ENCODE results near the gene METTL21A.
"Not testable (repeated sequence)": the region's sequence is repeated elsewhere in the genome, so short reads cannot be mapped to it uniquely, and the experiment has no call there.

The METTL21A gene

DNA sequence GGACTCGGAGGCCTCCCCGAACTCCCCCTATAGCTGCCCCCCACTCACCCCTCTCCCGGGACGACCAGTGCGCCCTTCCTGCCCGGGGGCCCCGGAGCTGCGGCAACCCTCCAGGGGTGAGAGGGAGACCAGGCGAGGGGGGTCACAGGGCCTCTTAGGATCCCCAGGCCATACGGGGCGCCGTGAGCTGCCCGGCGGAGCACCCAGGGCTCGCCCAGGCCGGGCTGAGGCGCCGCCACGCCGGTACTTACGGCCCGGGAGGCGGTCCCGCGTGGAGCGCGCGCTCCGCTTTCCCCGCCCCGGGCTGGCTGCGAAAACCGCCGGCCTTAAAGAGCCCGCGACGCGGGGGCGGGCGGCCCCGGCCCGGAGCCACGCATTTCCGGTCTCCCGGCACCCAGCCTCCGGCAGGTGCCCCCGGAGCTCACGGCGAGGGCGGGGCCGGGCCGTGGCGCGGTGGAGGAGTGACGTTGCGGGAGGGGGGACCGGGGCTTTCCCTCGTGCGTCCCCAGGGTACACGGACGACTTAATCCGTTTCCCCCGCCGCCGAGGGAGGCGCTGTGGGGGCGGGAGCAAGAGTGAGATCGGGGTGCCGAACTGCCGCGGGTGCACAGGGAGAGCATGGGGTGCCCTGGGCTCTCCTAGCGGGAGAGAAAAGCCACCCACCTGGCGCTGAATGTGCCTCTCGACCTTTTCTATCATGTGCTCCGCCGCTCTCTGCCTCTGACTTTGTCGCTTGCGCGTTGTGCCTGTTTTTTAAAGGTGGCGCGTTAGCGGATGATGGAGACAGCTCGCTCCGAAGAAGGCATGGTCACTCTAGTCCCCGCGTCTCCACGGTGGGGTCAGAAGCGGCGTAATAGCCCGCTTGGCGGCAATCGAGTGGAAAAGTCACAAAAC lies at the start of gene METTL21A:
Gene METTL21A, minus strand, starts transcription at position 381 of the 894 bp plus-strand sequence. CDS start 1,019 bp downstream, outside the sequence.
- peak; percentile 69 for DNase-seq (ENCODE audit: low read depth, low spot score)

DNA sequence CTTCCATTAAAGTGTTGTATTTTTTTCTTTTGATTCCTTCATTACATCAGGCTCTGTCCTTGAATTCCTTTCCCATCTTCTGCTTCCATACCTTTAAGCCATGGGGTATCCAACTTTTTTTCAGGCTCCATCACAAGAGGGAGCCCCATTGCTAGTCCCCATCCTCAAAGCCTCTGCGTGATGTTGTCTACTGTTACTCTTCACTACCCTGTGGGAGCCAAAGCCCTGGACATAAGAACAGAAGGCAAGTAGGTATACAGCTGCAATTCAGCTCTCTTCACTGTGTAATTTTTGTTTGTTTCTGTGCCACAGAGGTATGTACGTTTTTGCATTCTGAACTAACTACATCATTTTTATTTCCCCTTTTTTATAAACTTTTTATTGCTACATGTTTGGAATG lies 49.6 kb upstream of the METTL21A start:
- DNase-seq (ENCODE audit: low read depth, low spot score): no peak

DNA sequence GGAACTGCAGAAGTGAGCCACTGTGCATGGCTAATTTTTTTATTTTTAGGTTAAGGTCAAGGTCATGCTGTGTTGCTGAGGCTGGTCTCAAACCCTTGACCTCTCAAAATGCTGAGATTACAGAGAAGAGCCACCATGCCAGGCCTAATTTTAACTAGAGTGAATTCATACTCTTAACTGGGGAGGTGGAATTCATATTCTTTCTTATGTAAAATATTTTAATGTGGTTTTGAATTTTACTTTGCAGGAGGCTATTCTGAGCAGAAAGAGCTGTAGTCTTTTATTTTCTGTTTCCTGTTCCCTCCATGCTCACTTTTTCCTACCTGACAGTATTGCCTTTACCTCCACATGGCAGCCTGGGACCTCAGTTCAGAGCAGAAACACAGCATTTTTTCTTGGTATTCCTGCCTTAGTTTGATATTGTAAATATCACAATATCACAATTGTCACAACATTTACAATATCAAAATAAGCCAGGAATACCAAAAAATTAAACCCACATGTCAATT lies 49.1 kb upstream of the METTL21A start:
- no peak for DNase-seq (ENCODE audit: low read depth, low spot score)

DNA sequence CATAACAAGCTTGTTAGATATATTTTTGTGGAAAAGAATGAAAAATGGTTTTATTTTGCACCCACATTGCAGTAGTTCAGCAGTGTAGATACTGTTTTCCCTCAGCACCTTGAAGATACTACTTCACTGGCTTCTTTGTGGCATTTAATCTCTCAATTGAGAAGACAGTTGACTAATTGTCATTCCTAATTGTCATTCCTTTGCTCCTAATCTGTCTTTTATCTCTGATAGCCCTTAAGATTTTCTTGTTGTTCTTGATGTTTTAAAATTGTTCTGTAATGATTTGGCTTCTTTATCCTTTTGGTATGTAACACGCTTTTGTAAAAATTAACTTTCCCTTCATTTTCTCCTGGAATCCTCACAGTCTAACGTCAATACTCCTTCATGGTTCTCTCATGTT lies 48.2 kb upstream of the METTL21A start:
- no peak for DNase-seq (ENCODE audit: low read depth, low spot score)

DNA sequence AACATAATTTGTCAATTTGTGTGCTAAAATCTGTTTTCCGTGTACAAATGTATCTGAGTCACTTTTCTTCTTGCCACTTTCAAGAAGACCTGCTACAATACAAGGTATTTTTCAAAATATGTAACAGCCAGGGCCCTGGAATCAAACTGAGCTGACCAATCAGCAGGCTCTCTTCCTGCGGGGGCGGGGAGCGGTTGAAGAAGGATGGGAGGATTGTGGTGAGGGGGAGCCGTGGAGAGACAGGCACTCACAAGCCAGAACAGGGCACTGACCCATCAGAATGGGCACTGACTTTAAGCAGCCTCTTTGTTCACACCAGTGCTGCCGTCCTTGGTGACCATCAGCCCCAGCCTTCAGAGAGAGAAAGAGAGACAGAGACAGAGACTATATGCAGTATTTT lies 45.7 kb upstream of the METTL21A start:
- DNase-seq (ENCODE audit: low read depth, low spot score): no peak

DNA sequence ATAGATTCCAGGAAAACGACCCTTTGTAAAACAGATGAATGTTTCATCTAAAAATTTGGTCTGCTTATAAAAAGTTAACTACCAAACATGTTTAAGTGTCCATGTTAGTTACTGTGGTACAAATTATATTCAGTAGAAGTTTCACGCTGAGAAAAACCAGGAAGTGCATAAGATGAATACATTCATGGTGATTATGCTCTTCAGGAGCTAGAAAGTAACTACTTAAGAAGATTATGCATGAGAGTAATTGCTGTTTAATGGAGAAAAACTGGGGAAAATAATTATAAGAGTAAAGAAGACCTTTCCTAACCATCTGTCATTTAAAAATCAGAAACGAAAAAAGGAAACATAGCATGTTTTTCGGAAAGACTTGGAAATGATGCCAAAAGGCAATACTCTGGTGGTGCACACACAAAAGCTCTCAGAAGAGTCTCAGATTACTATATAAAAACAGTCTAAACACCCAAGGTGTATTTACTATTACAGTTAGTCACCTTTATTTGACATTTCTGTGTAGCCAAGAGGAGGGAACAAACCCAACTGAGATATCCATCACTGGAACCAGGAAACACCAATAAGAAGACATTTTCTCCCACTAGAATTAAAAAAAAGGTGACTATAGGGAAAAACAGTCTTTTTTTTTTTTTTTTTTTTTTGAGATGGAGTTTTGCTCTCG lies 38.8 kb upstream of the METTL21A start:
- no peak for DNase-seq (ENCODE audit: low read depth, low spot score)

DNA sequence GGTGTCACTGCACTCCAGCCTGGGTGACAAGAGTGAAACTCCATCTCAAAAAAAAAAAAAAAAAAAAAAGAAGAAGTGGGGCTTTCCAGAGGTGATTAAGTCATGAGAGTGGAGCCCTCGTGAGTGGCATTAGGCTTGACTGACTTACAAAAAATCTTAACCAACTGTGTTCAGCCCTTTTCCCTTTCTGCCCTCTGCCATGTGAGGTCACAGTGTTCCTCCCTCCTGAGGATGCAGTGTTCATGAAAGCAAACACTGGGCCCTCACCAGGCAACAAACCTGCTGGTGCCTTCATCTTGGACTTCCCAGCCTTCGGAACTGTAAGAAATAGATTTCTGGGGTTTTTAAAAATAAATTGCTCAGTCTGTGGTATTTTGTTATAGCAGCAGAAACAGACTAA lies 37.0 kb upstream of the METTL21A start:
- no peak for DNase-seq (ENCODE audit: low read depth, low spot score)

DNA sequence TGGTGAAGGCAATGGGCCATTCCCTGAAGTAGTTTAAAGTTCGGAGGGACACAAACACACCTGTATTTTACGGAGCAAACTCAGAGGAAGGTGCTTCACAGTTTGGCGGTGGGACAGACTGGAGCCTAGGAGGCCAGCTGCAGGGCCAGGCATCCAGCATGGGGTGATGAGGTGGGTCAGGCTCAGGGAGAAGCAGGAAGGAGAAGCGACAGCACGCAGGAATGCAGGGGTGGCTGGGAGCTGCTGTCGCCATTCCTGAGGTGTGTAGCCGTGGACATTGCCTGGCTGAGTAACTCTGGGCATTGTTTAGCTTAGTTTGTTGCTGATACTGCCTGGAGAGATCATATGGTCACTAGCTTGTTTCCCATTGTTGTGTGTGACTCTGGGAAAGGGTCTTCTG lies 35.8 kb upstream of the METTL21A start:
- peak; percentile 57 for DNase-seq (ENCODE audit: low read depth, low spot score)

DNA sequence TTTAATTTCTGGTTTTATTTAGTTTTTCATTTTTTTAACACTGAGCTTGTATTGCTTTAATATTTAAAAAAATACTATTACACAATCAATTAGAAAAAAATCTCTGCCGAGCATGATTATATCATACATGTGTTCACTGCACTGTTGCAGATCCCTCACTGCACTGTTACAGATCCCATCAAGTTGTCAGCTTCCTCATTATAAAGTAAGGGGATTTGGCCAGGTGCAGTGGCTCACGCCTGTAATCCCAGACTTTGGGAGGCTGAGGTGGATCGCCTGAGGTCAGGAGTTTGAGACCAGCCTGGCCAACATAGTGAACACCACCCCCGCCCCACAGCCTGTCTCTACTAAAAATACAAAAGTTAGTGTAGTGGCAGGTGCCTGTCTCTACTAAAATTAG lies 33.0 kb upstream of the METTL21A start:
- DNase-seq (ENCODE audit: low read depth, low spot score): no peak

DNA sequence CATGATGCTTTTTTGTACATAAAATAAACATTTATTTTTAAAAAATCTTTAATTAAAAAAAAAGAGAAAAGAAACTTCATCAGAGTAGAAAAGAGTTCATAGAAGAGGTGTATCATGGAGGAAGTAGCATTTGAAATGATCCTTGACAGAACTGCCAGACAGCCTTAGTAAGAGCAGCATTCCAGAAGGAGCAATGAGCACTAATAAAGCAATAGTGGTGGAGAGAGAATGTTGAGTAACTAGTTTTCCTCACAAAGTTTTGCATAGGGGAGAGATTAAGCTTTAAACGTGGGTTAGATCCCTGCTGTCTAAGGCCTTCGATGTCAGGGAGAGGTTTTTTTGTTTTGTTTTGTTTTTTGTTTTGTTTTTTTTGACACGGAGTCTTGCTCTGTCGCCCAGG lies 29.8 kb upstream of the METTL21A start:
- DNase-seq (ENCODE audit: low read depth, low spot score): peak; percentile 17

DNA sequence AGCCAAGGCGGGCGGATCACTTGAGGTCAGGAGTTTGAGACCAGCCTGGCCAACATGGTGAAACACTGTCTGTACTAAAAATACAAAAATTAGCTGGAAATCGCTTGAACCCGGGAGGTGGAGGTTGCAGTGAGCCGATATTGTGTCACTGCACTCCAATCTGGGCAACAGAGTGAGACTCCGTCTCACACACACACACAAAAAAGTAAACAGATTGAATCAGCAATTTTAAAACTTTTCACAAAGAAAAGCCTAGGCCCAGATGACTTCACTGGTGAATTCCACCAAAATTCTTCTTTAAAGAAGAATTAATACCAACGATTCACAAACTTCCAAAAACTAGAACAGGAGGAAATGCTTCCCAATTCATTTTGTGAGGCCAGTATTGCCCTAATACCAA lies 21.4 kb upstream of the METTL21A start:
- not testable (repeated sequence) for DNase-seq (ENCODE audit: low read depth, low spot score)

DNA sequence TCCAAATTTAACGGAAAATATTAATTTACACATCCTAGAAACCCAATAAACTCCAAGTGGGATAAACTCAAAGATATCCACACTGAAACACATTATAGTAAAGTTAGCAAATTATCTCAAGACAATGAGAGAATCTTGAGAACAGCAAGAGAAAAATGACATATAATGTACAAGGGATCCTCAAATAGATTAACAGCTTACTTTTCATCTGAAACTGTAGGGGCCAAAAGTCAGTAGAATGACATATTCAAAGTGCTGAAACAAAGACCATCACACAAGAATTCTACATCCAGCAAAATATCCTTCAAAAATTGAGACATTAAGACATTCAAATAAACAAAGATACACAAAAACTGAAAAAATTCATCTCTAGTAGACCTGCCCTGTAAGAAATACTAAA lies 18.7 kb upstream of the METTL21A start:
- DNase-seq (ENCODE audit: low read depth, low spot score): no peak

DNA sequence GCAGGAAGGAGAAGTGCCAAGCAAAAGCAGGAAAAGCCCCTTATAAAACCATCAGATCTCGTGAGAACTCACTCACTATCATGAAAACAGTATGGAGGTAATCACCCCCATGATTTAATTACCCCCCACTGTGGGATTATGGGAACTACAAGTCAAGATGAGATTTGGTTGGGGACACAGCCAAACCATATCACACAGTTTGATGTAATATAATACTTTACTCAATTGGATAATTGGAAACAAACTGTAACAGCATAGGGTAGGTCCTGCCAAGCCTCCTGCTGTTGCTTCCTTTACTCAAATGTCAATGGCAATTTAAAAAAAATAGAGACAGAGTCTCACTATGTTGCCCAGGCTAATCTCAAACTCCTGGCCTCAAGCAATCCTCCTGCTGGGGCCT lies 15.5 kb upstream of the METTL21A start:
- no peak for DNase-seq (ENCODE audit: low read depth, low spot score)

DNA sequence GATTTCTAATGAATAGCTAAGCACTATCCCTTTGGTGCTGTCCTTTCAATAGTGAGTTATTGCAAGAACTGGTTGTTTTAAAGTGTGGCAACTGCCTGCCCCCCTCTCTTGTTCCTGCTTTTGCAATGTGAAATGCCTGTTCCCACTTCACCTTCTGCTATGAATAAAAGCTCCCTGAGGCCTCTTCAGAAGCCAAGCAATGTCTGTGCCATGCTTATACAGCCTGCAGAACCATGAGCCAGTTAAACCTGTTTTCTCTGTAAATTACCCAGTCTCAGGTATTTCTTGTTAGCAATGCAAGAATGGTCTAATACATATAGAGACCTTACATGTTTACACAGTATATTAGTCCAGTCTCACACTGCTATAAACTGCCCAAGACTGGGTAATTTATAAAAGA lies 15.0 kb upstream of the METTL21A start:
- DNase-seq (ENCODE audit: low read depth, low spot score): peak; percentile 23

DNA sequence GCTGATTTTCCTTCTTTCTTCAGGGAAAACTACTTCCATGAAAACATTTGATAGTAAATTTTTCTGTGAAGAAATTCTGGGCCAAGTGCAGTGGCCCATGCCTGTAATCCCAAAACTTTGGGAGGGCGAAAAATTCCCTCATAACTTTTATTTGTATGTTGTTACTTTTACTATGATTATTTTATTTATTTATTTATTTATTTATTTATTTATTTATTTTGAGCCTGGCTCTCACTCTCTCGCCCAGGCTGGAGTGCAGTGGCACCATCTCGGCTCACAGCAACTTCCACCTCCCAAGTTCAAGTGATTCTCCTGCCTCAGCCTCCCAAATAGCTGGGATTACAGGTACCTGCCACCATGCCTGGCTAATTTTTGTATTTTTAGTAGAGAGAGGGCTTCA lies 14.1 kb upstream of the METTL21A start:
- not testable (repeated sequence) for DNase-seq (ENCODE audit: low read depth, low spot score)

DNA sequence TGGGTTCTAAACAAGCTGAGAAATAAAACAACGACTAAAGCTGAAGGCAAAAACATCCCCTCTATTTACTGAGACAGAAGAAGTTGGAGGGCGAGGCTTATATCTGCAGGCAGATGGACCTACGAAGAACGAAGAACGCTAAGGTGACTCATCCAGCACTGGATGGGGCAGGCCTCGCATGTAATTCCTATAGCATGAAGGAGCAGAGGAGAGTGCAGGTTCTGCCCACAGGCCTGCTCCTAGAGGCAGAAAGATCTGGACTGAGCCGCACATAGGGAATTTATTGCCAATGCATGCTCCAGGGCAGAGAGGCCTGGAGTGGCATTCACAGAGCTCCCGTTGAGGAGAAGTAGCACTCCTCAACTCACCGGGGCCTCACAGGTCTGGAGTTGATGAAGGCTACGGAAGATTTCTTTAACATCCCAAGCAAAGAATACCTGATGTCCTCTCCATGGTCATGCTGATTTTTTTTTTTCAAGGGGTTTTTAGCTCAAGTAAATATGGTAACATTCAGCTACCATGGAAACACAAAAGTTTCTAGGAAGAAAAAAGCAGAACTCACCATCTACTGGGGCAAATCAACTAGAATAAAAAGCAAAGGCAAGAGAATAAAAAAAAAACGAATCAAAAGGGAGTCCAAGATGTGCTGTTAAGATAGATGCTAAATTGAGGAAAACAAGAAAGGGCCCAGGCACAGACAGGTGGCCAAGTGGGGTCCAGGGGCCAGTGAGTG lies 10.4 kb upstream of the METTL21A start:
- DNase-seq (ENCODE audit: low read depth, low spot score): peak; percentile 84

DNA sequence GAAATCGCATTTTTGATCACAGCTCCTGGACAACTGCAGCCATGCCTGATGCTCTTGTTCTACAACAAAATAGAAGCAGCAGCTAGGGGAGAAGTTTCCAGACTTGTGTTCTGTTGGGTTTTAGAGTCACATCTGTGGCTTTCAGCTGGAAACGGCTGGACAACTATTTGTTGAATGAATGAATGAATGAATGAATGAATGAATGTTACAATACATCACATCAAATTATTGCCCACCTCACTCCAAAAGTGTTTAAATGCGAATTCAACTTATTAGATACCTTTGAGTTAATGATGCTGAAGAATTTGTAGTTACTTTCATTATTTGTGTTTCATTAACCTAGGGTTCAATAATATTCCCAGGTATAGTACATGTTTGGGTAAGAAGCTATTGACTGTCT lies 8.5 kb upstream of the METTL21A start:
- DNase-seq (ENCODE audit: low read depth, low spot score): no peak

DNA sequence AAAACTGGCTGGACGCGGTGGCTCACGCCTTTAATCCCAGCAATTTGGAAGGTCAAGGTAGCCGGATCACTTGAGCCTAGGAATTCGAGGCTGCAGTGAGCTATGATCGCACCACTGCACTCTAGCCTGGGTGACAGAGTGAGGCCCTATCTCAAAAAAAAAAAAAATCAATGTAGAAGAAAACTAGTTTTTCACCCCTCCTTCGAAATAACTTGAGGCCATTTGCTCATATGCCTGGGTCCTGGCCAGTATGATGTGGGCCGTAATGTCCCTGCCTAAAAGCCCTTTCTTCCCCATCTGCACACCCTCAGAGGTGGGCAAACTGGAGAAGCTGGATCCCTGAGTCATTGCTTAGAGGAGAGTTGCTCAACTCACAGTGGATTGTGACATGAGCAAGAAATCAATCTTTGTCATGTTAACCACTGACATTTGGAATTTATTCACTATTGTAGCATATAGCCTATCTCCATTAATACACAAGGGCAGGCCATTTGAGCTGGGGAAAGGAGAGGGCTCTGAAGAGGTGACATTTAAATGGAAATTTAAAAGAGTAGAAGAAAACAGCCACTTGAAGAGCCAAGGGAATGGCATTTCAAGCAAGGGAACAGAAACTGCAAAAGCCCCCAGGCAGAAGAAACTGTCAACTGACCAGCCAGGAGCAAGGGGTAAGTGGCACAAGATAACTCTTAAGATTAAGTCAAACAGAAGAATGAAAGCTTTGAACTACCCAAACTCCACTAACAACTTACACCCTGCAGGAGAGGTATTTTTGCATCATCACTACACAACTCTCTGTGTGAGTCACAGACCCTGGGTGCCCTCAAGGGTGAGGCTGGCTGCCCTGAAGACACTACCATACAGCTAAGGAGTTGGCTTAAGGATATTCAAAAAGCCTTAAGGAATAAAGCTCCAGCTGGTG lies 7.6 kb upstream of the METTL21A start:
- peak; percentile 79 for DNase-seq (ENCODE audit: low read depth, low spot score)

DNA sequence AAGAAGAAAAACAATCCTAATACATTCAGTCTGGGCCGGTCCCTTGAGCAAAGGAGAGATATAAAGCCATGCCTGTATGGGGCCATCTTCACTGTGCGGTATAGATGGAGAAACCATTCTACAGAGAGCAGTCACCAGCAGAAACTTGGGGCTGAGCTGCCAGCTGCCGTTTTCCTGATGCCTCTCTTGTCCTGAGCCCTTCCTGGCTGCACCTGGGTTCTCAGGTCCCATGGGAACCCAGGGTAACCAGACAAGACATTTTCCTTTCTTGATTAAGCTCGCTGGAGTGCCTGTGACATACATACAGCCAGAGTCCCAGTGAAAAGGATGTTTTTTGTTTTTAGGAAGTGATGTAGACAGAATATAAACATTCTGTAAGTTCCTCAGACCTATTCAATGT lies 5.3 kb upstream of the METTL21A start:
- no peak for DNase-seq (ENCODE audit: low read depth, low spot score)

DNA sequence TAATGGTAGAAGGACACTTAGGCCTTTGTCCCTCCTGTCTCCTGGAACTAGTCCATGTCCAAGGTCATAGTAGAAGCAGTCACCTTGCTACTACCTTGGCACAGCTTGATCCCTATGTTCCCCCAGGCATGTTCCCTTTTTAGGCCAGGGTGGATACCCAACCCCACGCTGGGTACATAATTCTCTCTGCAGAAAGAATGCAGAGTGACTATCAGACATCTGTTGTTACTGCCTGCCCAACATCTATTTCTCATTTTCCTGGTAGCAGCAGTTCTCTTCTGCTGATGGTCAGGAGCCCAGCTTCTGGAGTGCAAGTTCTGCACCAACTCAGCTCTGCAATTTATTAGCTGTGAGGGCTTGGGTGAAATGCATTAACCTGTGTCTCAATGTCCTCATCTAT lies 4.4 kb upstream of the METTL21A start:
- no peak for DNase-seq (ENCODE audit: low read depth, low spot score)

Measured in ELF-1 (cell line).